Esophagus squamous epithelium (tissue), 5 donors: ENCODE measurements around the gene TNFRSF11A. TPM values are rescaled to one million over a fixed set of nuclear protein-coding genes. Genes with fewer than 3 reads are reported as not detected.

Source experiments
- DNase-seq: peaks from one replicate; lab custom pipeline; 2025; lab: John Stamatoyannopoulos, UW
- H3K27ac ChIP-seq, 4 donors: fragments of 200-600 bp; sonication (generic); one replicate each; pipeline ENCODE4 v1.5.1; 2016 to 2019; ENCODE audit warnings: mild to moderate bottlenecking in 1 of 4
- H3K27me3 ChIP-seq, 4 donors: fragments of 200-600 bp; sonication (generic); 1 replicate in 3 of 4; 2 replicates in 1 of 4; pipeline versions ENCODE4 v1.5.1 to v1.6.0; 2017 to 2021; ENCODE audit warnings: antibody characterized with exemption in 1 of 4
- H3K36me3 ChIP-seq, 3 donors: fragments of 200-600 bp; sonication (generic); one replicate each; pipeline ENCODE4 v1.5.1; 2016 to 2019
- H3K4me1 ChIP-seq, 3 donors: fragments of 200-600 bp; sonication (generic); one replicate each; pipeline ENCODE4 v1.5.1; 2017 to 2019
- H3K4me3 ChIP-seq, 4 donors: fragments of 200-600 bp; sonication (generic); 1 replicate in 3 of 4; 2 replicates in 1 of 4; pipeline ENCODE4 v1.5.1; 2016 to 2019; ENCODE audit warnings: mild to moderate bottlenecking in 2 of 4, moderate library complexity in 1 of 4
- H3K9me3 ChIP-seq, 3 donors: fragments of 200-600 bp; sonication (generic); one replicate each; pipeline ENCODE4 v1.5.1; 2016 to 2019
- POLR2A ChIP-seq, 4 donors: fragments of 450-650 bp; IDR thresholded peaks; one replicate each; pipeline ENCODE4 v1.6.1; 2017; ENCODE audit warnings: antibody characterized with exemption in 4 of 4, mild to moderate bottlenecking in 4 of 4, moderate library complexity in 3 of 4
- WGBS, 2 donors: methylation state at CpG; one replicate each; pipeline ENCODE4 v1.1.5; 2018; 5-methylcytosine and 5-hydroxymethylcytosine counted together
- intact Hi-C: fragments of 100-400 bp; cut with DNase I; formaldehyde crosslinking; loops from one replicate; pipeline ENCODE4 v1.15.0; 2022
- total RNA-seq, 4 donors: library from RNA; depleted of rRNA; stranded (reverse); fragments of >200 nt; gene quantifications; one replicate each; pipeline ENCODE4 v1.1.0, GENCODE V29; 2016
- TF ChIP-seq, protein P1 (sequence below), 6 experiments: fragments of 450-650 bp in 4 of 6; fragments of 200-600 bp in 2 of 6; sonication (generic) in 2 of 6; IDR thresholded peaks; one replicate each; pipeline ENCODE4 v1.5.1; 2016 to 2019; ENCODE audit warnings: antibody characterized with exemption in 6 of 6, mild to moderate bottlenecking in 4 of 6, moderate library complexity in 4 of 6
- donor health status: DM: yes; HTN: yes; CAD: no.

Gene TNFRSF11A
- total RNA-seq, 4 donors from 2014 or later, result 1.9 to 5.6 (median 3.6) TPM

DNA sequence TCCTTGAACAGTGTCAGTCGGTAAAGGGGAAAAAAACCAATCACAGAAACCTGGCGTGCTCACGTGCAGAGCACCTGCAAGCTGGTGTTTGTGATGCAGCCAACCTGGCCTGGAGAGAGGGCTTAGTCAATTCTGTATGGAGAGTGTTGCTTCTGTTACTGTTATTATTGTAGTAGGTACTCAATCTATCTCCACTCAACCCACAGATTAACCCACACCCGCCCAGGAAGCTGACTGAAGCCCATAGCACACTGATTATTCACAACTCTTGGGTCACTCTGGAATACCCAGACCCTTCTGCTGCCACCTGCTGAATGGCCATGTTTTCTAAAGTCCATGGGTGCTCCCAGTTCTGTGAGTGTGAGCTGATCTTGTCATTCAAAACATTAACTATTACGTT, 53.9 kb downstream of the TNFRSF11A start:
- DNase-seq, result no peak
- Histone ChIP-seq H3K4me1 (peaks cover 0 to 1% (median 0%) of the 10 kb centered on the region in 3 donors), H3K27me3 (no peaks in the 10 kb centered on the region), H3K36me3 (no peaks in the 10 kb centered on the region), H3K9me3 (no peaks in the 10 kb centered on the region), H3K4me3 (no peak overlapping the region), H3K27ac (no peak overlapping the region)
- 91 to 94% methylated on average over 4 to 5 of the region's 5 CpGs for WGBS, 2 donors
- TF ChIP-seq, protein P1, sequence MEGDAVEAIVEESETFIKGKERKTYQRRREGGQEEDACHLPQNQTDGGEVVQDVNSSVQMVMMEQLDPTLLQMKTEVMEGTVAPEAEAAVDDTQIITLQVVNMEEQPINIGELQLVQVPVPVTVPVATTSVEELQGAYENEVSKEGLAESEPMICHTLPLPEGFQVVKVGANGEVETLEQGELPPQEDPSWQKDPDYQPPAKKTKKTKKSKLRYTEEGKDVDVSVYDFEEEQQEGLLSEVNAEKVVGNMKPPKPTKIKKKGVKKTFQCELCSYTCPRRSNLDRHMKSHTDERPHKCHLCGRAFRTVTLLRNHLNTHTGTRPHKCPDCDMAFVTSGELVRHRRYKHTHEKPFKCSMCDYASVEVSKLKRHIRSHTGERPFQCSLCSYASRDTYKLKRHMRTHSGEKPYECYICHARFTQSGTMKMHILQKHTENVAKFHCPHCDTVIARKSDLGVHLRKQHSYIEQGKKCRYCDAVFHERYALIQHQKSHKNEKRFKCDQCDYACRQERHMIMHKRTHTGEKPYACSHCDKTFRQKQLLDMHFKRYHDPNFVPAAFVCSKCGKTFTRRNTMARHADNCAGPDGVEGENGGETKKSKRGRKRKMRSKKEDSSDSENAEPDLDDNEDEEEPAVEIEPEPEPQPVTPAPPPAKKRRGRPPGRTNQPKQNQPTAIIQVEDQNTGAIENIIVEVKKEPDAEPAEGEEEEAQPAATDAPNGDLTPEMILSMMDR (IDR thresholded peaks at IDR 0.05), result no peak
- no peak for TF ChIP-seq POLR2A (IDR thresholded peaks at IDR 0.05)
- intact Hi-C loops, result no loop called here

DNA sequence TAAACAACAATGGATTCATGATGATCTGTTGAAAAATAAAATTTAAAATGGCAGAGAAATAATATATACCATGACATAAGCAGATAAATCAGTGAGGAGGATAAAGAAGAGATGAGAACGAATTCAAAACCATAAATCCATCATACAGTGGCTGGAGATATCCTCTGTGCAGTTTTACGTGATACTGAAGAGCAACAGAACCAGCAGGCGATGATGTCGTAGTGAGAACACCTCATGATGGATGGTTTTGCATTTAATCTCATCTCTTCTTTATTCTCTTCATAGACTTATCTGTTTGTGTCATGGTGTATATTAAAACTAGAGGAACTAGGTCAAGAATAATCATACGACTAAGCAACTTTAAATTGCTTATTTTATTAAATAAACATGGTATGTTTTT, 56.3 kb downstream of the TNFRSF11A start:
- TF ChIP-seq, protein P1 (IDR thresholded peaks at IDR 0.05), result no peak
- no peak for TF ChIP-seq POLR2A (IDR thresholded peaks at IDR 0.05)
- WGBS, 2 donors, result 87 to 91% methylated on average over 5 of the region's 5 CpGs

DNA sequence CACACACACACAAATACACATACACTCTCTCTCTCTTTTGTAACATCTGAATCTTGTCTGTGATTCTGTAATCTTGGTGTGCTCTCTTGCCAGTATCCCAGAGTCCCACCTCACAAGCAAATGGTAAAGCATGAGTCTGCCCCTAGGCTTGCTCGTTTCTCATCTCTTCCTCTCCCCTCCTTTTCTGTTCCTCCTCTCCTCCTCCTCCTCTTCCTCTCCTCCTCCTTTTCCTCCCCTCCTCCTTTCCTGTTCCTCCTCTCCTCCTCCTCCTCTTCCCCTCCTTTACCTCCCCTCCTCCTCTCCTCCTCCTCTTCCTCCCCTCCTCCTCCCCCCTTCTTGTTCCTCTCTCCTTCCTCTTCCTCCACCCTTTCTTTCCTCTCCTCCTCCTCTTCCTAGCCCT, 59.0 kb downstream of the TNFRSF11A start:
- Histone ChIP-seq H3K4me1 (peaks cover 0 to 21% (median 0%) of the 10 kb centered on the region in 3 donors), H3K9me3 (no peaks in the 10 kb centered on the region)

More for the DNA sequence above, 56.3 kb downstream of the TNFRSF11A start:
- H3K36me3 ChIP-seq, result no peaks in the 10 kb centered on the region
- H3K4me3 ChIP-seq, result no peak overlapping the region
- no peaks in the 10 kb centered on the region for H3K9me3 ChIP-seq
- intact Hi-C loops, result no loop called here
- H3K27ac ChIP-seq, result no peak overlapping the region
- no peak for DNase-seq
- peaks cover 0 to 10% (median 0%) of the 10 kb centered on the region in 3 donors for H3K4me1 ChIP-seq
- H3K27me3 ChIP-seq, result peaks cover 0 to 7% (median 0%) of the 10 kb centered on the region in 4 donors

DNA sequence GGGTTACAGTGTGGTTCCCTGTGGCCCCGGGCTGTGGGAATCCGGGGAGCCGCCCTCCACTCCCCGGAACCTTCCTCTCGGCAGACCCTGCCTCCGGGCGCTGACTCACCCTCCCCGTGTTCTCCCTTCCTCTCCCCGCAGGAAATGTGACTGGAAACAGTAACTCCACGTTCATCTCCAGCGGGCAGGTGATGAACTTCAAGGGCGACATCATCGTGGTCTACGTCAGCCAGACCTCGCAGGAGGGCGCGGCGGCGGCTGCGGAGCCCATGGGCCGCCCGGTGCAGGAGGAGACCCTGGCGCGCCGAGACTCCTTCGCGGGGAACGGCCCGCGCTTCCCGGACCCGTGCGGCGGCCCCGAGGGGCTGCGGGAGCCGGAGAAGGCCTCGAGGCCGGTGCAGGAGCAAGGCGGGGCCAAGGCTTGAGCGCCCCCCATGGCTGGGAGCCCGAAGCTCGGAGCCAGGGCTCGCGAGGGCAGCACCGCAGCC, 59.5 kb downstream of the TNFRSF11A start:
- intact Hi-C loops, result no loop called here
- no peak overlapping the region for H3K27ac ChIP-seq
- H3K36me3 ChIP-seq, result no peaks in the 10 kb centered on the region
- H3K4me1 ChIP-seq, result peaks cover 0 to 27% (median 0%) of the 10 kb centered on the region in 3 donors
- TF ChIP-seq POLR2A (IDR thresholded peaks at IDR 0.05), result no peak
- TF ChIP-seq, protein P1 (IDR thresholded peaks at IDR 0.05), result peak in 1 of 6 experiments; percentile 4
- no peak for DNase-seq
- H3K9me3 ChIP-seq, result no peaks in the 10 kb centered on the region
- H3K27me3 ChIP-seq, result peaks cover 0 to 13% (median 0%) of the 10 kb centered on the region in 4 donors
- 32 to 47% methylated on average over 7 to 10 of the region's 46 CpGs for WGBS, 2 donors
- H3K4me3 ChIP-seq, result peak overlapping the region; percentile 3 to 55 (median 24)

More for the DNA sequence above, 59.0 kb downstream of the TNFRSF11A start:
- Histone ChIP-seq H3K27ac (no peak overlapping the region), H3K4me3 (peak overlapping the region in 2 of 4 donors; percentile 20 to 55), H3K36me3 (no peaks in the 10 kb centered on the region), H3K27me3 (peaks cover 0 to 7% (median 0%) of the 10 kb centered on the region in 4 donors)
- intact Hi-C loops, result no loop called here
- WGBS, 2 donors, result 6 to 35% methylated on average over 1 of the region's 1 CpG
- DNase-seq, result no peak
- no peak for TF ChIP-seq POLR2A (IDR thresholded peaks at IDR 0.05)
- TF ChIP-seq, protein P1 (IDR thresholded peaks at IDR 0.05), result no peak

DNA sequence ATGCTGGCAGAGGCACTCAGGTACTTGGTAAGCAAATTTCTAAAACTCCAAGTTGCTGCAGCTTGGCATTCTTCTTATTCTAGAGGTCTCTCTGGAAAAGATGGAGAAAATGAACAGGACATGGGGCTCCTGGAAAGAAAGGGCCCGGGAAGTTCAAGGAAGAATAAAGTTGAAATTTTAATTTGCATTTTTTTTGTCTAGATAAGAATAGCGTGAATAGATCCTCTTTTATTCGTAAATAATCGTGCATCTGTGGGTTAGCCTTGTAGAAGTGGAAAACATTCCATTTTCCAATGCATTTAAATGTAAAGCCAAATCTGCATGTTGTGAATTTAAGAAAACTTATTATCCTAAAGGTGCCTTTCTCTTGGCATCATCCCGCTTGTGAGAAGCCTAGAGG, 61.0 kb downstream of the TNFRSF11A start:
- peaks cover 0 to 23% (median 0%) of the 10 kb centered on the region in 4 donors for H3K27me3 ChIP-seq
- no peak for DNase-seq
- TF ChIP-seq, protein P1 (IDR thresholded peaks at IDR 0.05), result no peak
- no peak for TF ChIP-seq POLR2A (IDR thresholded peaks at IDR 0.05)
- H3K27ac ChIP-seq, result no peak overlapping the region
- H3K4me1 ChIP-seq, result peaks cover 0 to 27% (median 0%) of the 10 kb centered on the region in 3 donors
- intact Hi-C loops, result no loop called here
- no peaks in the 10 kb centered on the region for H3K9me3 ChIP-seq
- H3K4me3 ChIP-seq, result no peak overlapping the region
- 84 to 89% methylated on average over 5 of the region's 5 CpGs for WGBS, 2 donors
- no peaks in the 10 kb centered on the region for H3K36me3 ChIP-seq
